Progenitor cell of endocrine pancreas (in vitro differentiated cells): ENCODE measurements around the gene ASB18. TPM values are rescaled to one million over a fixed set of nuclear protein-coding genes. Genes with fewer than 3 reads are reported as not detected.

Source experiments
- DNase-seq: peaks from one replicate; pipeline ENCODE4 v3.0.0; 2021; ENCODE audit warnings: low spot score; ENCODE audit not compliant: unreplicated experiment
- H3K27ac Mint-ChIP-seq: 2 replicates; pipeline ENCODE4 v1.8.0; 2021; ENCODE audit warnings: mild to moderate bottlenecking, moderate library complexity, mixed read lengths
- H3K27me3 Mint-ChIP-seq: 2 replicates; pipeline ENCODE4 v1.8.0; 2021; ENCODE audit warnings: mixed read lengths
- H3K36me3 Mint-ChIP-seq: 2 replicates; pipeline ENCODE4 v1.8.0; 2022; ENCODE audit warnings: mixed read lengths; ENCODE audit not compliant: insufficient read depth
- H3K4me1 Mint-ChIP-seq: 2 replicates; pipeline ENCODE4 v1.8.0; 2021; ENCODE audit warnings: low read depth, mixed read lengths
- H3K4me3 Mint-ChIP-seq: 2 replicates; pipeline ENCODE4 v1.8.0; 2021; ENCODE audit warnings: low read depth, mild to moderate bottlenecking, moderate library complexity, mixed read lengths
- H3K9me3 Mint-ChIP-seq: 2 replicates; pipeline ENCODE4 v1.8.0; 2021; ENCODE audit warnings: low read depth, mixed read lengths
- total RNA-seq: library from RNA; stranded (reverse); gene quantifications from 2 replicates; pipeline ENCODE4 v1.2.1, GENCODE V29; 2021
- TF ChIP-seq, protein P1 (sequence below): fragments of 200-600 bp; sonication (generic); IDR thresholded peaks from one replicate; pipeline ENCODE4 v1.5.0; 2021; ENCODE audit warnings: antibody characterized with exemption, mild to moderate bottlenecking; ENCODE audit not compliant: unreplicated experiment

Gene ASB18
- total RNA-seq, 1 donor from 2014 or later: not detected

DNA sequence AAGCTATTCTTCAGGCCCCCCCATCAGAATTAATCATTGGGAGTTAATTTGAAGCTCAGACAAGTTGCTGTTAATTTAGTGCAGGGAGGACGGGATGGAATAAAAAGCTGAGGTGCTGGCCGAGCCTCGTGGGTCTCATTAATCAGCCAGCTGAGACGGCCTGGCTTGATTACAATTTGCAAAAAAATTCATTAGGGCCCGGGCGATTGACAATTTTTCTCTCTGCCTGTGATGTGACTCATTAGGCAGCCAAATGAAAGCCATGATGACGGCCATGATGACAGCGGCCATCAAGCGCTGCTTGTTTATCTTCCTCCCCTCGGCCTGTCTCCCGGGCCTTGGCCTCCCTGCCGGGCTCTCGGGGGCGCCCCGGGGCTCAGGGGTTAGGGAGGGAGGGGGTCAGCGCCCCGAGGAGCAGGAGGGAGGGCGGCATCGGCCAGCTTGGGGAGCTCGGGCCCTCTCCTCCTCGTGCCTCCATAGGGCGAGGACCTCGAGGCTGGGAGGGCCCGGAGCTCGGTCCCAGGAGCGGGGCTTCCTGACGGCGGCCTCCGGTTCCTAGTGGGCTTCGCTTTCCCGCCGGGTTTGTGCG is 101.2 kb downstream of the ASB18 start:
- TF ChIP-seq, protein P1, sequence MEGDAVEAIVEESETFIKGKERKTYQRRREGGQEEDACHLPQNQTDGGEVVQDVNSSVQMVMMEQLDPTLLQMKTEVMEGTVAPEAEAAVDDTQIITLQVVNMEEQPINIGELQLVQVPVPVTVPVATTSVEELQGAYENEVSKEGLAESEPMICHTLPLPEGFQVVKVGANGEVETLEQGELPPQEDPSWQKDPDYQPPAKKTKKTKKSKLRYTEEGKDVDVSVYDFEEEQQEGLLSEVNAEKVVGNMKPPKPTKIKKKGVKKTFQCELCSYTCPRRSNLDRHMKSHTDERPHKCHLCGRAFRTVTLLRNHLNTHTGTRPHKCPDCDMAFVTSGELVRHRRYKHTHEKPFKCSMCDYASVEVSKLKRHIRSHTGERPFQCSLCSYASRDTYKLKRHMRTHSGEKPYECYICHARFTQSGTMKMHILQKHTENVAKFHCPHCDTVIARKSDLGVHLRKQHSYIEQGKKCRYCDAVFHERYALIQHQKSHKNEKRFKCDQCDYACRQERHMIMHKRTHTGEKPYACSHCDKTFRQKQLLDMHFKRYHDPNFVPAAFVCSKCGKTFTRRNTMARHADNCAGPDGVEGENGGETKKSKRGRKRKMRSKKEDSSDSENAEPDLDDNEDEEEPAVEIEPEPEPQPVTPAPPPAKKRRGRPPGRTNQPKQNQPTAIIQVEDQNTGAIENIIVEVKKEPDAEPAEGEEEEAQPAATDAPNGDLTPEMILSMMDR: no peak
- Mint-ChIP-seq H3K27ac (no peak overlapping the region), H3K4me3 (no peak overlapping the region), H3K36me3 (no peaks in the 10 kb centered on the region), H3K4me1 (peaks cover 6% of the 10 kb centered on the region), H3K27me3 (peaks cover 67% of the 10 kb centered on the region), H3K9me3 (no peaks in the 10 kb centered on the region)
- DNase-seq: no peak

DNA sequence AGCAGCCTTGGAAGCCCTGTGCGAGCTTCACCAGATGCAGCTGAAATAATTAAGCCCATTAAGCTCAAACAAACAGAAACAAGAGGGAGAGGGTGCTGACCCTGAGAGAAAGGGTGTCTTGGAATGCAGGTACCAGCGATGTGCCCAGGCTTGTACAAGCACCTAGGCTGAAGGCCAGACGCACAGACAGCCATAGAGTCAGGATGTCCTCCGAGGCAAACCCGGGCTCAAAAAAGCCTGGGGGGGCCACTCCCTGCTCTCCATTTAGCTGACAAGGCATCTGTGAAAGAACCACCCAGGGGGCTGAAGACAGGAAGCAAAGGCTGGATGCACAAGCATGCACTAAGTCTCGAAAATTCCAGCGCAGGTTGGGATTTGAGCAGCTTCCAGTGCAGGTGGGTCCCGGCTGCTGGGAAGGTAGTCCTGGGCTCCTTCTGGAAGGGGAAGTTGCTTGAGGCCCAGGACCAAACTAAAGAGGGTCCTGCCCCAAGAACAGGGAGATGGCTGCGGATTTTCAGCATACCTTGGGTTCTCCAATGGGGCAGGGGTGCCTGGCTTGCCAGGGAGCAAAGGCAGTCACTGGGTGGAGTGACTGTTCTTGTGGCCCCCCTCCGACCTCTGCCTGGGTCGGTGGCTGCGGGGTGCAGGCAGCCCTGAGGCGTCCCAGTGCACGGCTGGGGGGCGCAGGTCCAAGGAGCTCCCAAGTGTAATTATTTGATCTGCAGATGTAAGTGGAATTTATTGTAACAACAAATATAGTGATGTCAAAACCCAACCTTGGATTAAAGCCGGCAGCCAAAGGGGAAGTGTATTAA is 102.0 kb downstream of the ASB18 start:
- Mint-ChIP-seq H3K4me3 (no peak overlapping the region), H3K4me1 (peaks cover 6% of the 10 kb centered on the region), H3K9me3 (no peaks in the 10 kb centered on the region), H3K36me3 (no peaks in the 10 kb centered on the region), H3K27ac (no peak overlapping the region), H3K27me3 (peaks cover 74% of the 10 kb centered on the region)
- DNase-seq: no peak
- TF ChIP-seq, protein P1: no peak

DNA sequence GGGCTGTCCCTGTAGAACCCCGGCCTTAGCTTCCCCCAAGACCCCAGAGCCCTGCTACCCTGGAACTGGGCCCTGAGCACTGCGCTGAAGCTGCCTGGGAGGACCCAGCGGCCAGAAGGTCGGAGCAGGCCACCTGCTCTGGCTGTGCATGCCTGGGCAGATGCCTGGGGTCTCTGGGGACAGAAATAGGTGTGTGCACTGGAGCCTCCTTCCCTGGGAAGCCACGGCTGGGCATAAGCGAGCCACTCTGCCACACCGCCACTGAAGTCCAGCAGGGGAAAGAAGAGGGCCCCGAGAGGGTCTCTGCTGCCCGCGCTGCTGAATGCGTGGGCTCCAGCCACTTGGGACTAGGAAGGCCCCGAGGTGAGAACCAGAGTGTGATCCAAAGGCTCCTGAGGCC is 102.7 kb downstream of the ASB18 start:
- no peak overlapping the region for H3K4me3 Mint-ChIP-seq
- DNase-seq: no peak

DNA sequence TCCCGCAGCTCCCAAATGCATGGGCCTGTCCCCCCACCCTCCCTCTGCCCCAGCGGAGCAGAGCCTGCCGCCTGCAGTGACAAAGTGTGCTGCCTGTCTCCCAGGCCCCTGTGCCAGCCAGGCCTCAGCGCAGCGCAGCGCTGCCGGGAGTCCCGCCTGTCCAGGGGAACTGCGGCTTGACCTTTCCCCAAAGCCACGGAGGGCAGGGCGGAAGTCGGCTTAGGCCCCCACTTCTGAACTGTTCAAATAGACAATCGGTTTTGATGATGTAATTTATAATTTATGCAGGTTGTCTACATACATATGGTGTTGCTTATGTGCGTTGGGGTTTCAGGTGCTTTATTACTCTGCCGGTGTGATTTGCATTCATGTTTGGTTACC is 103.1 kb downstream of the ASB18 start:
- H3K36me3 Mint-ChIP-seq: no peaks in the 10 kb centered on the region
- H3K4me3 Mint-ChIP-seq: no peak overlapping the region
- H3K4me1 Mint-ChIP-seq: peaks cover 4% of the 10 kb centered on the region
- TF ChIP-seq, protein P1: no peak
- H3K27me3 Mint-ChIP-seq: peaks cover 75% of the 10 kb centered on the region
- DNase-seq: no peak
- no peaks in the 10 kb centered on the region for H3K9me3 Mint-ChIP-seq
- H3K27ac Mint-ChIP-seq: no peak overlapping the region

More for the DNA sequence above, 102.7 kb downstream of the ASB18 start:
- peaks cover 6% of the 10 kb centered on the region for H3K4me1 Mint-ChIP-seq
- H3K27ac Mint-ChIP-seq: no peak overlapping the region
- TF ChIP-seq, protein P1: no peak
- no peaks in the 10 kb centered on the region for H3K9me3 Mint-ChIP-seq
- peaks cover 76% of the 10 kb centered on the region for H3K27me3 Mint-ChIP-seq
- H3K36me3 Mint-ChIP-seq: no peaks in the 10 kb centered on the region

DNA sequence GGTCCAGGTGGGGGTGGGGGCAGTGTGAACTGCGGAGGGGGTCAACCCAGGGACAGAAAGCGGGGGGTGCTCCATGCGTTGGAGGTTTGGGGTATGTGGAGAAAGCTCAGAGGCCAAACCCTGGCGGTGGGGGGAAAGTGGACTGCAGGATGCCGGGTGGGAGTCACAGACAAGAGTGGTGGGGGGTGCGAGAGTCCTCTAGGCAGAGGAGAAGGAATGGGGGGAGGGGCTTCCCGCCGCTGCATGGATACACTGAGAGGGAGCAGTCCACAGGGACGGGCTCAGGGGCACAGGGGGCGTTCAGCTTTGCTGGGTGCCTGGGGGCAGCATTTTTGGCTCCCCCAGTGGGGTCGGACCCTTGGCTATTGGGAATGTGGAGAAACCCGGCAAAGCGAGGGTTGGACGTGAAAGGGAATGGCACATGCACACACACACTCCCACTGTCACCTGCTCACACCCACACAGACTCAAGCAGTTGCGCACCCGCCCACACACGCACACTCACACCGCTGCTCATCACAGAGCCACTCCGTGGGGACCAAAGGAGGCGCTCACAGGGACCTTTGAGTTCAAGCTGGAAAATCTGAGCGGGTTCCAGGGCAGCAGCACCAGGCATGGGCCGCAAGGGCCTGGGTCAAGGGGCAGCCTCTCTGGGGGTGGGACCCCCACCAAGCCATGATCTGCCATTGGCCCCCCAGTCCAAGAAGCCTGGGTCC is 103.7 kb downstream of the ASB18 start:
- H3K4me1 Mint-ChIP-seq: peaks cover 4% of the 10 kb centered on the region
- no peaks in the 10 kb centered on the region for H3K9me3 Mint-ChIP-seq
- TF ChIP-seq, protein P1: no peak
- no peaks in the 10 kb centered on the region for H3K36me3 Mint-ChIP-seq
- no peak overlapping the region for H3K4me3 Mint-ChIP-seq
- H3K27me3 Mint-ChIP-seq: peaks cover 74% of the 10 kb centered on the region
- no peak overlapping the region for H3K27ac Mint-ChIP-seq
- no peak for DNase-seq
